Osteoblast (primary cell): ENCODE results near the gene TFB2M. TPM values are rescaled to one million over a fixed set of nuclear protein-coding genes. Genes with fewer than 3 reads are reported as not detected.
"Not testable (repeated sequence)": the region's sequence is repeated elsewhere in the genome, so short reads cannot be mapped to it uniquely, and the experiment has no call there.

Source experiments
- DNase-seq: peaks from one replicate; pipeline ENCODE4 v3.0.0; 2011; ENCODE audit warnings: low spot score, mixed read lengths; ENCODE audit not compliant: insufficient read length; ENCODE audit errors: missing footprints
- H2AFZ ChIP-seq: 2 replicates; pipeline ENCODE4 v1.6.0; 2011; ENCODE audit warnings: mild to moderate bottlenecking, low read length
- H3K27ac ChIP-seq: 2 replicates; pipeline ENCODE4 v1.5.1; 2011; ENCODE audit warnings: mild to moderate bottlenecking, low read depth, low read length, moderate library complexity
- H3K27me3 ChIP-seq: 2 replicates; pipeline ENCODE4 v1.6.0; 2012; ENCODE audit warnings: mild to moderate bottlenecking, control low read depth, inconsistent platforms, low read length, moderate library complexity; ENCODE audit not compliant: insufficient read depth
- H3K36me3 ChIP-seq: 2 replicates; pipeline ENCODE4 v1.5.1; 2011; ENCODE audit warnings: mild to moderate bottlenecking, low read length, control low read depth, moderate library complexity; ENCODE audit not compliant: insufficient read depth
- H3K4me1 ChIP-seq: 2 replicates; pipeline ENCODE4 v1.5.1; 2011; ENCODE audit warnings: mild to moderate bottlenecking, low read length, control low read depth, moderate library complexity; ENCODE audit not compliant: insufficient read depth
- H3K4me2 ChIP-seq: 2 replicates; pipeline ENCODE4 v1.6.0; 2011; ENCODE audit warnings: mild to moderate bottlenecking, low read length; ENCODE audit not compliant: insufficient read depth
- H3K4me3 ChIP-seq: fragments of 200-600 bp; sonication (generic); 3 replicates; pipeline ENCODE4 v1.5.1; 2012; ENCODE audit warnings: mild to moderate bottlenecking, low read length, inconsistent platforms; ENCODE audit not compliant: insufficient read depth
- H3K79me2 ChIP-seq: 2 replicates; pipeline ENCODE4 v1.6.0; 2012; ENCODE audit warnings: mild to moderate bottlenecking, low read length, control low read depth, inconsistent platforms; ENCODE audit not compliant: insufficient read depth
- H3K9me3 ChIP-seq: 2 replicates; pipeline ENCODE4 v1.5.1; 2011; ENCODE audit warnings: low read depth, low read length, control low read depth
- H4K20me1 ChIP-seq: 2 replicates; pipeline ENCODE4 v1.6.0; 2012; ENCODE audit warnings: mild to moderate bottlenecking, low read length, control low read depth; ENCODE audit not compliant: insufficient read depth
- CTCF ChIP-seq: IDR thresholded peaks from 2 replicates; pipeline ENCODE4 v1.5.1; 2011; ENCODE audit warnings: mild to moderate bottlenecking, low read depth, low read length, moderate library complexity; ENCODE audit errors: extremely low read depth
- total RNA-seq: library from RNA; depleted of rRNA; stranded (reverse); fragments of >200 nt; gene quantifications from 2 replicates; pipeline ENCODE4 v1.2.3, GENCODE V29; 2012

The TFB2M gene
- total RNA-seq, 1 donor, result 19.5 TPM

GRCh38 chr1:246591047-246591446 lies 25.0 kb upstream of the TFB2M start:
- Histone ChIP-seq H3K36me3 (peaks cover 14% of the 10 kb centered on the region), H3K4me2 (no peak overlapping the region), H3K27ac (no peak overlapping the region)

GRCh38 chr1:246589919-246590318 lies 23.9 kb upstream of the TFB2M start:
- Histone ChIP-seq H3K27ac (peak overlapping the region; percentile 28), H3K79me2 (peaks cover 56% of the 10 kb centered on the region), H3K4me1 (peaks cover 61% of the 10 kb centered on the region), H3K36me3 (peaks cover 13% of the 10 kb centered on the region)
- not testable (repeated sequence) for H3K4me2 ChIP-seq, H3K27me3 ChIP-seq, H4K20me1 ChIP-seq, H3K9me3 ChIP-seq, H3K4me3 ChIP-seq, H2AFZ ChIP-seq, DNase-seq

More at GRCh38 chr1:246591047-246591446, 25.0 kb upstream of the TFB2M start:
- no peak overlapping the region for H3K4me3 ChIP-seq
- no peaks in the 10 kb centered on the region for H3K27me3 ChIP-seq
- peaks cover 61% of the 10 kb centered on the region for H3K4me1 ChIP-seq
- peaks cover 55% of the 10 kb centered on the region for H3K79me2 ChIP-seq
- no peaks in the 10 kb centered on the region for H3K9me3 ChIP-seq
- no peak for TF ChIP-seq CTCF
- no peaks in the 10 kb centered on the region for H4K20me1 ChIP-seq
- H2AFZ ChIP-seq, result no peak overlapping the region
- DNase-seq, result no peak

GRCh38 chr1:246588159-246588721 lies 22.2 kb upstream of the TFB2M start:
- H3K4me2 ChIP-seq, result peak overlapping the region; percentile 74
- H2AFZ ChIP-seq, result no peak overlapping the region
- no peak for TF ChIP-seq CTCF
- H3K4me1 ChIP-seq, result peaks cover 56% of the 10 kb centered on the region
- peak overlapping the region; percentile 89 for H3K27ac ChIP-seq
- DNase-seq, result no peak
- H3K27me3 ChIP-seq, result no peaks in the 10 kb centered on the region
- H3K79me2 ChIP-seq, result peaks cover 62% of the 10 kb centered on the region
- no peaks in the 10 kb centered on the region for H4K20me1 ChIP-seq
- no peaks in the 10 kb centered on the region for H3K9me3 ChIP-seq
- H3K4me3 ChIP-seq, result no peak overlapping the region
- peaks cover 17% of the 10 kb centered on the region for H3K36me3 ChIP-seq

GRCh38 chr1:246587606-246588005 lies 21.5 kb upstream of the TFB2M start:
- H3K4me2 ChIP-seq, result peak overlapping the region; percentile 74
- H3K9me3 ChIP-seq, result no peaks in the 10 kb centered on the region
- peak overlapping the region; percentile 89 for H3K27ac ChIP-seq
- peaks cover 52% of the 10 kb centered on the region for H3K4me1 ChIP-seq
- peaks cover 68% of the 10 kb centered on the region for H3K79me2 ChIP-seq
- peaks cover 21% of the 10 kb centered on the region for H3K36me3 ChIP-seq
- peak overlapping the region; percentile 28 for H2AFZ ChIP-seq
- no peaks in the 10 kb centered on the region for H4K20me1 ChIP-seq
- no peak for TF ChIP-seq CTCF
- peak; percentile 64 for DNase-seq
- peak overlapping the region; percentile 38 for H3K4me3 ChIP-seq
- no peaks in the 10 kb centered on the region for H3K27me3 ChIP-seq
